HG02759 (cell line): ENCODE measurements around the gene DNASE1.

Experiments
- ATAC-seq: cut with Tn5 transposase; IDR thresholded peaks from one replicate; pipeline ENCODE4 v1.9.1; 2021; ENCODE audit warnings: mild to moderate bottlenecking, moderate library complexity; ENCODE audit not compliant: unreplicated experiment

DNASE1 gene

DNA sequence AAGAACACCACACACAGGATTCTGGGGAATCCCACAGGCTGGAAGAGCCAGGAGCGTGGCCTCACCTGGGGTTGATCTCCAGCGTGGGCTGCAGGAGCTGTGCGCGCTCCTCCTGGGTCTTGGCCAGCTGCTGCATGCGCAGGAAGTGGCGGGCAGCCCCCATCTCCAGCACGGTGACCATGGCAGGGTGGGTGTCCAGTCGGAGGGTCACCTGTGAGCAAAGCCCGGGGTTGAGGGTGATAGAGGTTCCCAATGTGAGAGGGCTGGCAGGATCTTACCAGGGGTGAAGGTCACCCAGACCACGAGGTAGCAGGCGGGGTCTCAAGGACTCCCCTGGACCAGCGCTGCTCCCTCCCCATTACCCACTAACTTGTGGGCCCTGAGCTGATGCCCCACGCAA is 7.4 kb downstream of the DNASE1 start:
- no peak for ATAC-seq

DNA sequence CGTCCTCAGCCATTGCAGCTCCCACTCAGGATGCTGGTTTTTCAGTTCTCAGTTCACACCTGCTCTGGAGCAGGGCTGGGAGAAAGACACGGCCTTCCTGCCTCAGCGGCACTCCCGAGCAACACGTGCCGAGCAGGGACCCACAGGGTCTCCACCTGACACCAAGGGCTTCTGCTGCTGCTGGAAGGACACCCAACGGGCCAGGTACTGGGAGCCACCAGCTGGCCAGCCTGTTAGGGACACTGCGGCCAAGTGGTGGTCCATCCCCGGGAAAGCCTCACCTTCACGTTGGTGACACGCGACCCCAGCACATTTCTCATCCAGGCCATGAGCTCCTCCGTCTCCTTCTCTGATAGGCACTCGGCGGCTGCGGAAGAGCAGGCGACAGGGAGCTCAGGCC is 8.1 kb downstream of the DNASE1 start:
- ATAC-seq = no peak

DNA sequence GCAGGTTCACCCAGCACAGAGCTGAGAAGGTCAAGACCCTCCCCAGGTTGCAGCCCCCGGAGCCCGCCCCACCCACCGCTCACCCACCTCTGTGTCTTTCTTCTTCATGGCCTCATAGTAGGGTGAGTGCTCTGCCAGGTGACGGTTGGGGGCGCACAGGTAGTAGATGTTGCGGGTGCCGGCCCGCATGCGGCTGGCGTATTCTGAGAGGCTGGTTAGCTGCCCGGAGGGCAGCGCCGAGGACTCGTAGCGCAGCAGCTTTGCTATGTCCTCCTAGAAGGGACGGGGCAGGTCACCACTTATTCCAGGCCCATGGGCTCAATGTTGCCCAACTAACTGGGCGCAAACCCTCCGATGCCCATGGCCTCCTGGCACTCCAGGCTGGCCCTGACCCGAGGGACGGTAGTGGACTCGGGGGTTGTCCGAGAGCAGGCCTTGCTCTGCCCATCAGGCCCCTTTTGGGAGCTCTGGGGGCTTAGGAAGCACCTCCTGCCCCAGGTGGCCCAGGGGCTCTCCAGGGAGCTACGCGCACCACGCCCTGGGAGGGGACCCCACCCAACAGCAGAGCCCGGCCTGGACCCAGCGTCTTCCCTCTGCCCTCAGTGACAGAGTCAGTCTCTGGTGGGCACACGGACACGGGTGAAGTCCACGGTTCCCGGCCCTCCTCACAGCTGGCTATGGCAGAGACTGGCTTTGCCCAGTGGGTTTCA is 9.9 kb downstream of the DNASE1 start:
- no peak for ATAC-seq

DNA sequence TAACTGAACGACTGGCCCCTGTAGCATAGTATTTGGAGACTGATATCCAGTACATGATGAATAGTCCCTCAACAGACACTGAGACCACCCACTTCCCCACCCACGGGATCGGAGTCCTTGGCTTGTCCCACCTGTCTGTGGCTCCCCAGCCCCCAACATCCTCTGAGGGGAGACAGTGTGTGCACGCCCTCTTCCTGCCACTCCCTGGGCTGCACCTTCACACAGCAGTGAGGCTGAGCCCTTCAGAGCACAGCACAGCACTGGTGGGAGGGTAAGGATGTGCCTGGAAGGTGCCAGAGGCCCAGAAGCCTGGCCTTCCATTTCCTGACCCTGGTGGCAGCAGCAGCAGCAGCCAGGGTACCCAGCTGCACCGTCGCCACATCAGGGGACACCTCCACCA is 11.0 kb downstream of the DNASE1 start:
- ATAC-seq = no peak

DNA sequence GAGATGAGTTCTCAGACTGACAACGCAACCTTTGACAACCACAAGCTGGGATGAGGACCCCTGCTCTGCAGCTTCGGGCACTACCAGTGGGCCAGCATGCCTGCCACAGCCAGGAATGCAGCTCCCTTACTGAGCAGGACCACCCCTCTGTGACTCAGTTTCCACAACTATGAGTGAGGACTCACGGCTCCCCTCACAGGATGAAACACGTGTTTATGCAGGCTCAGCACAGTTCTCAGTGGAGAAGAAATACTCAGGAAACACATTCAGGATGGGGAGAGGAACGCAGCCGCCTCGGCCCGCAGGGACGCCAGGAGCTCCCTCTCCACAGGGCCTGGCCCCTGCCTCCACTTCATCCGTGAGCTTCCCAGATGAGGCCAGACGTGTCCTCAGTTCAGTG is 14.1 kb downstream of the DNASE1 start:
- ATAC-seq = no peak

DNA sequence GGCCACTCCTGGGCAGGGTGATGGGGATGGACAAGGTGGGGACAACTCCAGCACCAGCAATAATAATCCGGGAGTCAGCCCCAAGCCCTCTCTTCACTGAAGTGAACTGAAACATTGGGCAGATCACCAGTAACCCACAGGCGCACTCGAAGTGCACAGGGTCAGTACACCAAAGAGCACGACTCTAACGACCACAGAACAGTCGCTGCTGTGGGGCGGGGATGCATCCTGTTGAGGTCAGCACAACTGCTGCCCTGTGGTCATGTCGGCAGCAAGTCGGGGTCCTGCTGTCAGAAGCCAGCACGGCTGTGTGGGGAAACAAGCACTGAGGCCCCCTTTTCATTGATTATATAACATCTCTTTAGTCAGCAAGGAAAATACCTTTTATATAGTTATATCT is 14.6 kb downstream of the DNASE1 start:
- no peak for ATAC-seq

DNA sequence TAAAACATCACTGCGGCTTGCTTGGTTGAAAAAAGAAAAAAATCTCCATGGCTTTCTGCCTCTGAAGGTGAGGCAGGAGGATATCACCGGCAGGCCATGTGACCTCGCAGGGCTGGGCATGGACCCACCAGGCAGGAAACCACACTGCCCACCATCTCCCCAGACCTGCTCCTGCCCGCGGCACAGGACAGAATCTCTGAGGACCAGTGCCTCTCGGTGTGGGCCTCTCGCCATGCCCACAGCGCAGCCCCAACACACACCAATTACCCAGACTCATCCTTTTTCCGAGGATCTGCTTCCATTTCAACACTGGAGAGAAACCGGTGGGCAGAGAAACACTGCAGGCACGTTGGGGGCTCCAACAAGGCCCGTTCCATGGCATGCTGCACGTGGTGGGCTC is 16.2 kb downstream of the DNASE1 start:
- ATAC-seq = no peak

DNA sequence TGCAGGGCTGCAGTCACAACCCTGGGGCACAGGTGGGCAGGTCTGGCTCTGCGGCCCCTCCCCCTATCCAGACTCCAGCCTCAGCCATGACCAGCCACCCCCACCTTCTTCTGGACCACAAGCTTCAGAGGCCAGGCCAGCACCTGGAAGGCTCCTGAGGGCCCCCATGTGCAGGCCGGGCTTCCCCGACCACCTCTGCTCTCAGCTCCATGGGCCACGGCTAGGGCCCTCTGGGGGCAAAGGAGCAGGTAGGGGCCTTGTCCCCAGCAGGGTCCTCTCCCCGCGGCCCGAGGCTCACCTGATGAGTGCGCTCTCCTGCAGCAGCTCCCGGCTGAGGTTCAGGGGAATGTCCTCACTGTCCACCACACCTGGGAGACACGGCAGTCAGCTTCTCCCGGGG is 16.9 kb downstream of the DNASE1 start:
- no peak for ATAC-seq

DNA sequence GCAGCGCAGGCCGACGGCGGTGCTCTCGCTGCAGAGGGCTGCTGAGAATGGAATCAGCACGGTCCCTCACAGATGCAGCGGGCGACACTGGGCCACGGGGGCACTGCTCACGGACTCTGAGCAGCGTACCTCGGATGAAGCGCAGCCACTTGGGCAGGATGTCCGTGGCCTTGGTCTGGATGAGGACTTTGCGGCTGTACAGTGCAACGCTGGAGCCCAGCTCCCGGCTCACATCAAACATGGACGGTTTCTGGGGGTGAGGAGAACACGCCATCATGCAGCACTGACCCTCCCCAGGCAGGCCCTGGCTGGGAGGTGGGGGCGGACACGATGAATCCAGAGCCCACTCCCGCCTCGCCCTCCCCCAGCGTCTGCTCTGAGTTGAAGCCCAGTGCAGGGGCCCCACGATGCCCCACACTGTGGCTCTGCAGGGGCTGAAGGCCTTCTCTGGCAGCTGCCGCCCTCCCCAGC is 18.1 kb downstream of the DNASE1 start:
- no peak for ATAC-seq

DNA sequence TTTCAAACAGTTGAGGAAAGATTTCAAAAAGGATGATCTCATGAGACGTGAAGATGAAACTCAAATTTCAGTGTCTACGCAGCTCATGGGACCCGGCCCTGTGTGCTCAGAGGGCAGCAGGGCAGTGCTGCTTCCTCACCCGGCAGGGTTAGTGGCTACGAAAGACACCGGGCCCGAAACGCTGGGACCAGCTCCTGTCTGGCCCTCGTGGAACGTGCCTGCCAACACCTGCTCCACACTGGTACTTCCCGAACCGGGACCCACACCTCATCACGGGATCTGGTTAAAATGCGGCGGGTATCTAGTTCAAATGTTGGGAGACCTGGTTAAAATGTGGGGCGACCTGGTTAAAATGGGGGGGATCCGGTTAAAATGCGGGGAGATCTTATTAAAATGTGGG is 18.7 kb downstream of the DNASE1 start:
- ATAC-seq = no peak

DNA sequence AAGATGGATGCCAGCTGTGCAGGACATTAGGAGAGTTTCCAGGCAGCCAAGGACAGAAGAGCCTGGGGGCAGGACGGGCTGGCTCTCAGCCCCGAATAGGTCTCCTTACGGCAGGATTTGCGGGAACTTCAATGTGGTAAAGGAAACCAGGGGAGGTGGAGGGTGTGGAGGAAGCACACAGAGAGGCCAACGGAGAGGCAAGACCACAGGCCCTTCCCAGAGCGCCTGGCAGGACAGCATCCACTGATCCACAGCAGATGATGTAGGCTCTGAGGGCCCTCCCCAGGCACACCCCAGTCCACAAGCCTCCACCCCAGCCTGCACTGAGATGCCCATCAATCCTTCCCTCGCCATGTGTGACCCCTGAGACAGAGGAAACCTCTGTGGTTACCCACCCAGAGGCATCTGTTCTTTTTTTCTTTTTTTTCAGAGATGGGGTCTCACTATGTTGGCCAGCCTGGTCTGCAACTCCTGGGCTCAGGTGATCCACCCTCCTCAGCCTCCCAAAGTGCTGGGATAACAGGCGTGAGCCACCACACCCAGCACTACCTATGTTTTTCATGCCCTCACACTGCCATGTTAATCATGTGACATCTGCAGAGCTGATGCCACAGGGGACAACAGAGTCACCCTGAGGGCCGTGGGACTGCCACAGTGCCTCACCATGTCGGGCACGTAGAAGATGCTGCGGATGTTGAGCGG is 19.3 kb downstream of the DNASE1 start:
- ATAC-seq = no peak

DNA sequence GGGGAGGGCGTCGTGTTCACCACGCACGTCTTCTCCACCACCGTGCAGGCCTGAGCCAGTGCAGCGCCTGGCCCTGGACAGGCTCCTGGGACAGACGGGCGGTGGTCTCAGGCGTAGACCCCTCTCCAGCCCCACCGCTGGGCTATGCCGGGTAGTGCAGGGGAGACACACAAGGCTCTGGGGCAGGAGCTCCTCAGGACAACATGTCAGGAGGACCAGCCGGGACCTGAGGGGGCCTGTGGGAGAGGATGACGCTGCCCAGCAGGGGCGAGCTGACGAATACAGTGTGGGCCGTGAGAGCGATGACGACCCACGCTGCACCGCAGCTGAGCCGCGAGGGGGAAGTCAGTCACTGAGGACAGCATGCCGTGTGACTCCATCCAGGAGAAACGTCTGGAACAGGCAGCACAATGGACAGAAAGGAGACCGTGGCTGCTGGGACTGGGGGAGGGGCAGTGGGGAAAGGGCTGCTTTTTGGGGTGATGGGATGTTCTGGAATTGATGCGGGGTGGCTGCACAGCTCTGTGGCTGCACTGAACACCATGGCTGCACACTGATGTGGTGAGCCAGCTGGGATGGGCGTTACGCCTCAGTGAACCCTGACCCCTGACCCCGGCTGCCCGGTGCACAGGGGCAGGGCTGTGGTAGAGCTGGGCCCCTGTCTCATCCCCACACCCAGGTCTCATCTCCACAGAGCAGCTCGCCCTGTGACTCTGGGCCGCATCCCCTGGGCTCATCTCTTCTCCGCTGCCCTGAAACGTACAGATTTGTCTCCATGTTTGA is 20.2 kb downstream of the DNASE1 start:
- no peak for ATAC-seq

DNA sequence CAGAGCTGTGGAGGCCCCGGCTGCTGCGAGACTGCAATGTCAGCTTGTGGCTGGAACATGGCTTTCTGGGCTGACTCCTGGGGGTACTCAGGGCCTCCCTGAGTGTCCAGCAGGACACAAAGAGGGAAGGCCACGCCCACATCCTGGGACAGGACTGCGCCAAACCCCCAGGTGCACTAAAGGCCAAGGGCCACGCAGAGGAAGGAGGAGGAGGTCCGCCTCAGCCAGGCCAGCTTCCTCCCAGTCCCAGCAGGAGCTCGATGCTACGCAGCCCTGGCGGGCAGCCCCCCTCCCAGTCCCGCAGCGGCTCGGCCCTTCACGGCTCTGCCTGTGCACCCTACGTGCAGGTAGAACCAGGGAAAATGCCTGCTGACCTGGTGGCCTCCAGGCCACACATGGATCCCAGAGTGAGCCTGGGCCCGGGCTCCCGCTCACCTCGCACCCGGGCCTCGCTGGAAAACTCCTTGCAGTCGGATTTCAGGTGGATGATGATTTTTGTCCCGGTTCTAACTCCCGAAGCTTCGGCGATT is 21.2 kb downstream of the DNASE1 start:
- ATAC-seq = no peak

DNA sequence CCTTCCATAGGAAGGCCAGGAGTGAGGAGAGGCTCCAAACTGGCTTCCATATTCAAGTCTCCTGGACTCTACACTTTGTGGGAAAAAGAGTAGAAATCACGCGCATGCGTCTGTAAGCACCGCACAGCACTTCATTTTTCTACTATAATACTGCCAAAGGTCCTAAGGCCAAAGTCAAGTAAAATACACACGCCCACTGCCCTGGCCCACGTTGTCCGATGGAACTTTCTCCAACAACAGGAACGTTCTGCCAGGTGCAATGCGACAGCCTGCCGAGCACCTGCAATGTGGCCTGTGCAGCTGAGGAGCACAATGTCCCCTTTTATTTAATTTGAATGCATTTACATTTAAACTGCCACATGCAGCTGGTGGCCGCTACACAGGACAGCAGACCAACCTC is 23.5 kb downstream of the DNASE1 start:
- ATAC-seq = no peak

DNA sequence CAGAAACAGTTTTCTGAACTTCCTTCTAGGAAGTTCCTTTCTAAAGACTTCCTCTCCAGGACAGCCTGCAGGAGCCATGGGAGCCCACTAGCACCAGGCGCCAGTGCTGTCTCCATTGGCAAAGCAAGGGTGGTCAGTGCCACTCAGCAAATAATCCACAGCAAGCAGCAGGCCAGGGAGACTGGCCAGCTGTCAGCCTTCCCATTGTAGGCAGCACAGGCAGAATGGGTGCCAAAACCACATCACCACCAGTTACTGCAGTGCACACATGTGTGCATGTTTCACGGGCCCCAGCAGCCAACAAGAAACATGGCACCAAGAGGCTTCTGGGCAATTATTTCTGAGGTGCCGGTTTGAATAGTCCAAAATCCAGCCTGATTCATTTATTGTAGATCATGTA is 26.7 kb downstream of the DNASE1 start:
- no peak for ATAC-seq

DNA sequence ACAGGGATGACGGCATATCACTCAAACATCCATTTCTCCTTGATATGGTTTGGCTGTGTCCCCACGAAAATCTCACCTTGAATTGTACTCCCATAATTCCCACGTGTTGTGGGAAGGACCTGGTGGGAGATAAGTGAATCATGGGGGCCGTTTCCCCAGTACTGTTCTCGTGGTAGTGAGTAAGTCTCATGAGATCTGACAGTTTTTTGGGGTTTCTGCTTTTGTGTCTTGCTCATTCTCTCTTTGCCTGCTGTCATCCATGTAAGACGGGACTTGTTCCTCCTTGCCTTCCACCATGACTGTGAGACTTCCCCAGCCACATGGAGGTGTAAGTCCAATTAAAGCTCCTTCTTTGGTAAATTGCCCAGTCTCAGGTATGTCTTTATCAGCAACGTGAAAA is 32.5 kb downstream of the DNASE1 start:
- ATAC-seq = no peak

DNA sequence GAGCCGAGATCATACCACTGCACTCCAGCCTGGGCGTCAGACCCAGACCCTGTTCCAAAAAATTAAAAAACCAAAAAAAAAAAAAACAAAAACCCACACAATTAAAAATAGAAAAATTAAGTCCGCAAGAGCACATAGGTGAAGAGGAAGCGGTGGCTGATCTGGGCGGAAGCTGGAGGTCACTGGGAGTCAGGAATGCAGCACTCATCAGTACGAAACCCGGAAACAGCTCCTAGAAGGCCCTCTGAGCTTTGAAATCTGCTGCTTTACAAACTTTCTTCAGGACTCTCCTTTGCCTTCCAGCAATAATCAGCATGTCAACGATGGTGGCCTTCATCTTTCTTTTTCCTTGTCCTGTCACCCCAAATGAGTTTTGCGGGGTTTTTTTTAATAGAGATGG is 33.3 kb downstream of the DNASE1 start:
- ATAC-seq = no peak

DNA sequence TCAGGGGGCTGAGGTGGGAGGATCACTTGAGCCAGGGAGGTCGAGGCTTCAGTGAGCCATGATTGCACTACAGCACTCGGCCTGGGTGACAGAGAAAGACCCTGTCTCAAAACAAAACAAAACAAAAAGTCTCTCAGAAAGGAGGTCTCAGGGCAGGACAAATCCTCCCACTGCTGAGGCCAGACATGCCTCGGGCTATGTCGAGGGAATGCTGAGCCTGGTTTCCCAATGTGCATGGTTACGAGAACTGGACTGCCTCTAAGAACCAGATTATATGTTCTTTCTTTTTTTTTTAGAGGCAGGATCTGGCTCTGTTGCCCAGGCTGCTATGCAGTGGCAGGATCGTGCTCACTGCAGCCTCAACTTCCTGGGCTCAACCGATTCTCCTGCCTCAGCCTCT is 35.2 kb downstream of the DNASE1 start:
- ATAC-seq = no peak

DNA sequence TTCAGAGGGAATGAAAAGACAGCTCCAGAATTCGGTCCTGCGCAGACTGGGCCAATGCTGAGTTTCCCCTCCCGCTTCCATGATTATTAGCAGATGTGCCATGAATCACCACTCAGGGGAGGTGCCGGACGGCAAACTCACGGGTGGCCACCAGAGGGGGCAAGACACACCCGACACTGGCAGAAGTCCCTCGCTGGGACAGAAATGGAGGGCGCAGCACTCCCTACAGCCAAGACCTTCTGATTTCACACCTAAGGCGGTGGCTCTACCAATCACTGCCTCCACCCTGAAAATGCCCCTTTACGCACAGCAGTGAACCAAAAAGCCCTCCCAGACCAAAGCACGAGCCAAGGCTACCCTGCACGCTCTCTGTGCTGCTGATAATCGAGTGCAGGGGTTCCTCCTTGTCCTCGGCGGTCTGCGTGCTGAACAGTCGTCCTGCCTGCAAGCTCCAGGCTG is 36.0 kb downstream of the DNASE1 start:
- no peak for ATAC-seq

DNA sequence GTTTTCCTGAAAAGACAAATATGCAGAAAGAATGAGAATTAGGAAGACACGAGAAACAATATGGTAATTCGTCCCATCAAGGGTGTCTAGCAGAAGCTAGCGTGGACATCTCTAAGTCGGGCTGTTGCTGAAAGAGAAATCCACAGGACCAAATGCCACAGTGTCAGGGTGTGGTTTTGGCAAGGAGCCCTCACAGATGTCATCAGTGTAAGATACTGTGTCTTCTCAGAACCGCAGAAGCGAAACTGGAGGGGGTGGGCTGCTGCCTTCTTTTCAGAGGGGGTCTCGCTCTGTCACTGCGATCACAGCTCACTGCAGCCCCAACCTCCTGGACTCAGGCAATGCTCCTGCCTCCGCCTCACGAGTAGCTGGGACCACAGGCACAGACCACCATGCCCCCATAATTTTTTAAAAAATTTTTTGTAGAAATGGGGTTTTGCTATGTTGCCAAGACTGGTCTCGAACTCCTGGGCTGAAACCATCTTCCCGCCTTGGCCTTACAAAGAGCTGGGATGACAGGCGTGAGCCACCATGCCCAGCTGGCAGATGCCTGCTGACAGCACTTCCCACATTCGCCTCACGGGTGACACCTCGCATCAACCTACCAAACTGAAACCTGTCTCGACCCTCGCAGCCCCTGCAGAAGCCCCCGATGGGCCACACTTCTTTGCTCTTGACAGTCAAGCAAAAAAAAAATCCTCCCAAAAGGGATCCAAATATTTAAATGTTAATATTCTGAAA is 36.7 kb downstream of the DNASE1 start:
- ATAC-seq = no peak

DNA sequence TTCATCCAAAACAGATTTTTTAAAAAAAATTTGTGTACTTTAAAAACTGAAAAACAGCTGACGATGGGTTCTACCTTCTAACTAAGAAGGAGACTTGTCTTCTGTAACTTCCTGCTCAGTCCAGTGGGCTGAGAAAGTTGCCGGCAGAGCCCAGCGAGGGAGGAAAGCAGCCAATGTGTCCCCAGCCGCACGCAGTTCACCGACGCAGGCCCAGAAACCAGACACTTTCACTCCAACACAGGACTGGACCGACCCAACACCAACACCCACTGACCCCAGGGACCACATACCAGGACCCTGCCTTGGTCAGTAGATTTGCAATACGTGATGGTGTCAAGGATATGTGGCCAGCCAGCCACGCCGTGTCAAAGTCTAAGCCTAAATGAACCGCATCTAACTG is 37.3 kb downstream of the DNASE1 start:
- ATAC-seq = no peak
